SK-N-MC (cell line): ENCODE results near the gene ZNF165.

ENCODE experiments used
- EZH2 ChIP-seq: fragments of 200-600 bp; sonication (generic); IDR thresholded peaks from one replicate; pipeline ENCODE4 v1.6.1; 2017; ENCODE audit warnings: antibody characterized with exemption
- POLR2AphosphoS5 ChIP-seq: IDR thresholded peaks from 2 replicates; pipeline ENCODE4 v1.6.1; 2012; ENCODE audit warnings: mild to moderate bottlenecking, low read depth, low read length, borderline replicate concordance

DNA sequence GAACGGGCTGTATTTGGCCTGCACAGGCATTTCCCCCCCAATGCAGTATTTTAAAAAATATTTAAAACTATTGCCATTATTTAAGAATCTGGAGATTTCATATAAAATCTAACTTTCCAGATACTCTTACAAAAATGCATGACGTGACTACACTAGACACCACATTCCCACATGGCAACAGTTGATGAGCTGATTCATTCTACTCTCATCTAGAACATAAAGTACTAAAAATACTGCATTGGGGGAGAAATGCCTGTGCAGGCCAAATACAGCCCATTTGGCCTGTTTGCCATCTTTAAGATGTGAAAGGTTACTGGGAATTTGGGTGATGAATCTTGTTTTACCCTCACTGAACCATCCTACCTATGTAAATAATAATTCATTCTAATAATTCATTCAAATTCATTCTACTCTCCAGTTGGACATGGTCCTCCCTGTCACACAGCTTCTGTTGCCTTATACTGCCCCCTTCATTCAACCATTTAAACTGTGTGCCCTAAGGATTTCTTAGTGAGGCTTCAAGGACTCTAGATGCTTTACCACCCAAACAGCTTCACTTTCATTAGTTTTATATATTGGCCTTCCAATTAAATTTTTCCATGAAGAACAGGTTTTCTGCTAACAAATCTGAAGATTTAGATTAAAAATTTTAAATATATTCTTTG is 37.1 kb downstream of the ZNF165 start:
- no peak for TF ChIP-seq POLR2AphosphoS5
- no peak for TF ChIP-seq EZH2
